Heart right ventricle (tissue), 16 donors: ENCODE measurements around the gene SCGB1D2. TPM values are rescaled to one million over a fixed set of nuclear protein-coding genes. Genes with fewer than 3 reads are reported as not detected.

Experiments used
- ATAC-seq, 8 donors: fragments of 200-7000 bp; cut with Tn5 transposase; one replicate each; pipeline ENCODE4 v1.9.1; 2020; ENCODE audit warnings: mild to moderate bottlenecking in 8 of 8, moderate library complexity in 8 of 8, moderate number of reproducible peaks in 1 of 8
- DNase-seq, 2 donors: peaks; one replicate each; pipeline ENCODE4 v3.0.0-alpha.2; 2020
- H3K27ac ChIP-seq, 10 donors: fragments of 200-600 bp; sonication (generic) in 2 of 10; one replicate each; pipeline versions ENCODE4 v1.5.0 to v1.8.0; 2020 to 2022; ENCODE audit warnings: mild to moderate bottlenecking in 3 of 10
- H3K27me3 ChIP-seq, 7 donors: fragments of 200-600 bp; one replicate each; pipeline ENCODE4 v1.8.0; 2021 to 2022; ENCODE audit warnings: mild to moderate bottlenecking in 2 of 7
- H3K36me3 ChIP-seq, 9 donors: fragments of 200-600 bp; sonication (generic) in 1 of 9; one replicate each; pipeline versions ENCODE4 v1.5.0 to v1.8.0; 2020 to 2022; ENCODE audit warnings: mild to moderate bottlenecking in 2 of 9
- H3K4me1 ChIP-seq, 9 donors: fragments of 200-600 bp; sonication (generic) in 1 of 9; one replicate each; pipeline versions ENCODE4 v1.5.0 to v1.8.0; 2020 to 2022; ENCODE audit warnings: mild to moderate bottlenecking in 4 of 9
- H3K4me3 ChIP-seq, 10 donors: fragments of 200-600 bp; sonication (generic) in 2 of 10; one replicate each; pipeline versions ENCODE4 v1.5.0 to v1.8.0; 2020 to 2022; ENCODE audit warnings: mild to moderate bottlenecking in 7 of 10, moderate library complexity in 2 of 10
- H3K9me3 ChIP-seq, 11 donors: fragments of 200-600 bp in 10 of 11; sonication (generic) in 2 of 11; one replicate each; pipeline versions ENCODE4 v1.5.0 to v1.8.0; 2013 to 2022; ENCODE audit warnings: mild to moderate bottlenecking in 2 of 11, control low read depth in 1 of 11, moderate library complexity in 1 of 11
- CTCF ChIP-seq, 9 donors: fragments of 200-600 bp; sonication (generic) in 2 of 9; IDR thresholded peaks; one replicate each; pipeline versions ENCODE4 v1.5.0 to v1.8.0; 2021 to 2022; ENCODE audit warnings: antibody characterized with exemption in 9 of 9, mild to moderate bottlenecking in 5 of 9, moderate library complexity in 1 of 9
- WGBS, 2 donors: extraction: QIAGEN DNeasy Blood & Tissue Kit; methylation state at CpG; one replicate each; pipeline ENCODE4 v1.1.7; 2013; ENCODE audit warnings: inconsistent platforms in 1 of 2; 5-methylcytosine and 5-hydroxymethylcytosine counted together
- intact Hi-C, 10 donors: fragments of 100-400 bp; cut with DNase I; formaldehyde crosslinking; loops; one replicate each; pipeline versions ENCODE4 v1.11.1 to v1.14.2; 2022
- polyA plus RNA-seq, 2 donors: library from polyadenylated mRNA; stranded (reverse); fragments of 200-250 nt; gene quantifications; one replicate each; pipeline ENCODE4 v1.2.3, GENCODE V29; 2013
- total RNA-seq, 10 donors: library from RNA; stranded (reverse); fragmentation: NEBNext Ultra II Directional in 3 of 10; extraction: Animal tissue kit (Norgen Biotek cat#: 25700) in 3 of 10; gene quantifications; one replicate each; pipeline versions ENCODE4 v1.2.1 to v1.2.4, GENCODE V29; 2021 to 2023
- donor health status: Arrhythmogenic right ventricular cardiomyopathy.
- donor health status: ischemic (EF 13 %, LVEDD 7.1; RV severe dilation, severe dysfunction).
- donor health status: healthy with polysubstance abuse.
- donor health status: DM: no; HTN: yes; CAD: no.
- donor health status: DM: no; HTN: no; CAD: no.
- donor health status: ischemic (EF 25% LVEDD 6.9; RV normal size, moderate dysfunction).
- donor health status: ischemic (EF 25% LVEDD 5.7; RV mildly dilated, moderate dysfunction).
- donor health status: healthy.
- donor health status: DM: yes; HTN: yes; CAD: no.
- donor health status: Ischemic cardiomyopathy.
- donor health status: ischemic (EF 35%, LVEDD 5.7; RV mildly dilated, moderate dysfunction).
- donor health status: nonischemic (EF 11% LVEDD 7.7; RV severe dilation, severe dysfunction).
- donor health status: DM: yes; HTN: yes; CAD: no.
- donor health status: PGD.
- donor health status: ischemic (EF 29% LVEDD 5.4; RV normal size, mild dysfunction).
- donor health status: nonischemic (EF 23%, LVEDD 6.1; RV moderate dilation, normal function).

Gene SCGB1D2
- total and polyA plus RNA-seq, 12 donors: 0.64 to 6.1 (median 1.8) TPM; not detected in 3

- WGBS, 2 donors: 82% methylated on average over 3 of the region's 3 CpGs
- no peak for TF ChIP-seq CTCF (IDR thresholded peaks at IDR 0.05)
- H3K4me1 ChIP-seq: no peaks in the 10 kb centered on the region
- no peaks in the 10 kb centered on the region for H3K9me3 ChIP-seq
- no peak overlapping the region for H3K4me3 ChIP-seq
- DNase-seq (no peak), ATAC-seq (no peak)
- intact Hi-C loops: no loop called here
- peaks cover 0 to 16% (median 10%) of the 10 kb centered on the region in 7 donors for H3K27me3 ChIP-seq
- H3K27ac ChIP-seq: no peak overlapping the region
- H3K36me3 ChIP-seq: no peaks in the 10 kb centered on the region
Observed at GRCh38 chr11:62241095-62241494, 944 bp upstream of the SCGB1D2 start.

- Histone ChIP-seq H3K27me3 (peaks cover 0 to 5% (median 0%) of the 10 kb centered on the region in 7 donors), H3K9me3 (peaks cover 0 to 8% (median 0%) of the 10 kb centered on the region in 11 donors), H3K36me3 (no peaks in the 10 kb centered on the region), H3K27ac (no peak overlapping the region), H3K4me3 (no peak overlapping the region), H3K4me1 (no peaks in the 10 kb centered on the region)
- TF ChIP-seq CTCF (IDR thresholded peaks at IDR 0.05): peak in 1 of 9 donors; percentile 15
- WGBS, 2 donors: 15 to 19% methylated on average over 6 of the region's 6 CpGs
- intact Hi-C loops: no loop called here
- peak in 5 of 8 donors; percentile 28 to 59 (median 47) for ATAC-seq
- DNase-seq: no peak
Observed at GRCh38 chr11:62245271-62245753, 3.3 kb downstream of the SCGB1D2 start.

- H3K27me3 ChIP-seq: peaks cover 0 to 9% (median 0%) of the 10 kb centered on the region in 7 donors
- intact Hi-C loops: no loop called here
- H3K9me3 ChIP-seq: peaks cover 0 to 48% (median 23%) of the 10 kb centered on the region in 11 donors
- no peak overlapping the region for H3K4me3 ChIP-seq
- DNase-seq (no peak), ATAC-seq (no peak)
- WGBS, 2 donors: 56% methylated on average over 4 of the region's 4 CpGs
- H3K36me3 ChIP-seq: no peaks in the 10 kb centered on the region
- no peak for TF ChIP-seq CTCF (IDR thresholded peaks at IDR 0.05)
- H3K27ac ChIP-seq: no peak overlapping the region
- H3K4me1 ChIP-seq: no peaks in the 10 kb centered on the region
Observed at GRCh38 chr11:62251698-62252097, 9.7 kb downstream of the SCGB1D2 start.

- DNase-seq (no peak), ATAC-seq (no peak)
- no peaks in the 10 kb centered on the region for H3K36me3 ChIP-seq
- peaks cover 0 to 48% (median 23%) of the 10 kb centered on the region in 11 donors for H3K9me3 ChIP-seq
- no peaks in the 10 kb centered on the region for H3K4me1 ChIP-seq
- intact Hi-C loops: no loop called here
- no peak overlapping the region for H3K4me3 ChIP-seq
- no peak overlapping the region for H3K27ac ChIP-seq
- TF ChIP-seq CTCF (IDR thresholded peaks at IDR 0.05): no peak
- WGBS, 2 donors: 67 to 70% methylated on average over 3 of the region's 3 CpGs
- peaks cover 0 to 9% (median 4%) of the 10 kb centered on the region in 7 donors for H3K27me3 ChIP-seq
Observed at GRCh38 chr11:62253999-62254542, 12.0 kb downstream of the SCGB1D2 start.
